Fibroblast of lung (primary cell): ENCODE results near the gene APPBP2.
"Not testable (repeated sequence)": the region's sequence is repeated elsewhere in the genome, so short reads cannot be mapped to it uniquely, and the experiment has no call there.

Experiments used
- EZH2 ChIP-seq: IDR thresholded peaks from 2 replicates; pipeline ENCODE4 v1.5.1; 2012; ENCODE audit warnings: low read length, control low read depth, mild to moderate bottlenecking; ENCODE audit errors: missing control alignments
- TF ChIP-seq, protein P1 (sequence below), 2 donors: IDR thresholded peaks in 1 of 2; conservative IDR thresholded peaks in 1 of 2; 1 replicate in 1 of 2; 2 replicates in 1 of 2; pipeline ENCODE4 v1.5.1; 2011 to 2012; ENCODE audit warnings: low read length in 2 of 2, control low read depth in 1 of 2, inconsistent platforms in 1 of 2, low read depth in 1 of 2, mild to moderate bottlenecking in 1 of 2

DNA sequence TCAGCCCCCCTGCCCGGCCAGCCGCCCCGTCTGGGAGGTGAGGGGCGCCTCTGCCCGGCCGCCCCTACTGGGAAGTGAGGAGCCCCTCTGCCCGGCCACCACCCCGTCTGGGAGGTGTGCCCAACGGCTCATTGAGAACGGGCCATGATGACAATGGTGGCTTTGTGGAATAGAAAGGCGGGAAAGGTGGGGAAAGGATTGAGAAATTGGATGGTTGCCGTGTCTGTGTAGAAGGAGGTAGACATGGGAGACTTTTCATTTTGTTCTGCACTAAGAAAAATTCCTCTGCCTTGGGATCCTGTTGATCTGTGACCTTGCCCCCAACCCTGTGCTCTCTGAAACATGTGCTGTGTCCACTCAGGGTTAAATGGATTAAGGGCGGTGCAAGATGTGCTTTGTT is 26.2 kb upstream of the APPBP2 start:
- TF ChIP-seq, protein P1, sequence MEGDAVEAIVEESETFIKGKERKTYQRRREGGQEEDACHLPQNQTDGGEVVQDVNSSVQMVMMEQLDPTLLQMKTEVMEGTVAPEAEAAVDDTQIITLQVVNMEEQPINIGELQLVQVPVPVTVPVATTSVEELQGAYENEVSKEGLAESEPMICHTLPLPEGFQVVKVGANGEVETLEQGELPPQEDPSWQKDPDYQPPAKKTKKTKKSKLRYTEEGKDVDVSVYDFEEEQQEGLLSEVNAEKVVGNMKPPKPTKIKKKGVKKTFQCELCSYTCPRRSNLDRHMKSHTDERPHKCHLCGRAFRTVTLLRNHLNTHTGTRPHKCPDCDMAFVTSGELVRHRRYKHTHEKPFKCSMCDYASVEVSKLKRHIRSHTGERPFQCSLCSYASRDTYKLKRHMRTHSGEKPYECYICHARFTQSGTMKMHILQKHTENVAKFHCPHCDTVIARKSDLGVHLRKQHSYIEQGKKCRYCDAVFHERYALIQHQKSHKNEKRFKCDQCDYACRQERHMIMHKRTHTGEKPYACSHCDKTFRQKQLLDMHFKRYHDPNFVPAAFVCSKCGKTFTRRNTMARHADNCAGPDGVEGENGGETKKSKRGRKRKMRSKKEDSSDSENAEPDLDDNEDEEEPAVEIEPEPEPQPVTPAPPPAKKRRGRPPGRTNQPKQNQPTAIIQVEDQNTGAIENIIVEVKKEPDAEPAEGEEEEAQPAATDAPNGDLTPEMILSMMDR (conservative IDR thresholded peaks at IDR 0.05 in 1 of 2, IDR thresholded peaks at IDR 0.05 in 1 of 2; ENCODE audit: low read depth in 1 of 2, low read length in 2 of 2) = not testable (repeated sequence)
- TF ChIP-seq EZH2 = not testable (repeated sequence)
